ENCODE measurements around the gene HMGXB4.

HMGXB4 gene

GRCh38 chr22:35303029-35303624, 45.8 kb downstream of the HMGXB4 start:
- no peak for TF ChIP-seq CTCF (IDR thresholded peaks at IDR 0.05; ENCODE audit: borderline replicate concordance, insufficient read depth, low read depth, low read length)
- H3K4me3 ChIP-seq (ENCODE audit: low read depth, low read length): no peak overlapping the region

GRCh38 chr22:35305525-35306070, 48.3 kb downstream of the HMGXB4 start:
- no peak for TF ChIP-seq CTCF (IDR thresholded peaks at IDR 0.05; ENCODE audit: borderline replicate concordance, insufficient read depth, low read depth, low read length)
- no peak overlapping the region for H3K4me3 ChIP-seq (ENCODE audit: low read depth, low read length)

GRCh38 chr22:35306350-35306967, 49.2 kb downstream of the HMGXB4 start:
- no peak overlapping the region for H3K4me3 ChIP-seq (ENCODE audit: low read depth, low read length)
- TF ChIP-seq CTCF (IDR thresholded peaks at IDR 0.05; ENCODE audit: borderline replicate concordance, insufficient read depth, low read depth, low read length): no peak

- TF ChIP-seq CTCF (IDR thresholded peaks at IDR 0.05; ENCODE audit: borderline replicate concordance, insufficient read depth, low read depth, low read length): no peak
- H3K4me3 ChIP-seq (ENCODE audit: low read depth, low read length): no peak overlapping the region
These were observed 50.1 kb downstream of the HMGXB4 start for GRCh38 chr22:35307372-35307771.

- no peak for TF ChIP-seq CTCF (IDR thresholded peaks at IDR 0.05; ENCODE audit: borderline replicate concordance, insufficient read depth, low read depth, low read length)
- H3K4me3 ChIP-seq (ENCODE audit: low read depth, low read length): no peak overlapping the region
These were observed 50.6 kb downstream of the HMGXB4 start for GRCh38 chr22:35307892-35308291.

- no peak overlapping the region for H3K4me3 ChIP-seq (ENCODE audit: low read depth, low read length)
- TF ChIP-seq CTCF (IDR thresholded peaks at IDR 0.05; ENCODE audit: borderline replicate concordance, insufficient read depth, low read depth, low read length): no peak
These were observed 51.3 kb downstream of the HMGXB4 start for GRCh38 chr22:35308480-35309021.

Measured in GM12875 (cell line).